GM19372 (cell line): ENCODE measurements around the gene NEK4.

Experiments
- ATAC-seq: cut with Tn5 transposase; IDR thresholded peaks from one replicate; pipeline ENCODE4 v1.9.1; 2021; ENCODE audit warnings: mild to moderate bottlenecking, low read depth, moderate library complexity; ENCODE audit not compliant: unreplicated experiment

The NEK4 gene

GRCh38 chr3:52793702-52794611, 23.2 kb upstream of the NEK4 start:
- no peak for ATAC-seq

- ATAC-seq, result no peak
These were observed 22.4 kb upstream of the NEK4 start for GRCh38 chr3:52792961-52793695.

GRCh38 chr3:52792413-52792812, 21.7 kb upstream of the NEK4 start:
- ATAC-seq, result no peak

- no peak for ATAC-seq
These were observed 21.2 kb upstream of the NEK4 start for GRCh38 chr3:52791928-52792327.

- ATAC-seq, result no peak
These were observed 20.6 kb upstream of the NEK4 start for GRCh38 chr3:52791366-52791765.

GRCh38 chr3:52790741-52791140, 20.0 kb upstream of the NEK4 start:
- no peak for ATAC-seq

GRCh38 chr3:52790337-52790736, 19.6 kb upstream of the NEK4 start:
- ATAC-seq, result no peak

GRCh38 chr3:52789746-52790040, 19.0 kb upstream of the NEK4 start:
- no peak for ATAC-seq

GRCh38 chr3:52788890-52789745, 18.4 kb upstream of the NEK4 start:
- no peak for ATAC-seq

GRCh38 chr3:52787672-52788625, 17.2 kb upstream of the NEK4 start:
- no peak for ATAC-seq

GRCh38 chr3:52787246-52787645, 16.5 kb upstream of the NEK4 start:
- no peak for ATAC-seq

- ATAC-seq, result no peak
These were observed 15.8 kb upstream of the NEK4 start for GRCh38 chr3:52786330-52787215.

GRCh38 chr3:52784931-52785590, 14.3 kb upstream of the NEK4 start:
- ATAC-seq, result no peak

- ATAC-seq, result no peak
These were observed 13.4 kb upstream of the NEK4 start for GRCh38 chr3:52784021-52784621.

- no peak for ATAC-seq
These were observed 12.4 kb upstream of the NEK4 start for GRCh38 chr3:52783211-52783555.

GRCh38 chr3:52782412-52783210, 11.9 kb upstream of the NEK4 start:
- ATAC-seq, result no peak

GRCh38 chr3:52781741-52782140, 11.0 kb upstream of the NEK4 start:
- no peak for ATAC-seq
